Neutrophil (primary cell): Measurements from ENCODE around the gene SDHA.
"Not testable (repeated sequence)": the region's sequence is repeated elsewhere in the genome, so short reads cannot be mapped to it uniquely, and the experiment has no call there.

Experiments used
- H3K27ac ChIP-seq: fragments of 200-600 bp; sonication (generic); 2 replicates; pipeline ENCODE4 v1.5.1; 2016; ENCODE audit warnings: mild to moderate bottlenecking, moderate library complexity
- H3K27me3 ChIP-seq: fragments of 200-600 bp; sonication (generic); 2 replicates; pipeline ENCODE4 v1.6.0; 2016; ENCODE audit warnings: mild to moderate bottlenecking
- H3K36me3 ChIP-seq: fragments of 200-600 bp; sonication (generic); 2 replicates; pipeline ENCODE4 v1.5.1; 2017
- H3K4me1 ChIP-seq, 2 experiments: fragments of 200-600 bp in 1 of 2; sonication (generic) in 1 of 2; 1 replicate in 1 of 2; 2 replicates in 1 of 2; pipeline versions ENCODE4 v1.5.1 to v1.6.1; 2013 to 2016; ENCODE audit warnings: low read depth in 1 of 2, low read length in 1 of 2, mild to moderate bottlenecking in 1 of 2, moderate library complexity in 1 of 2; ENCODE audit not compliant: control insufficient read depth in 1 of 2, insufficient read depth in 1 of 2
- H3K4me3 ChIP-seq, 2 experiments: fragments of 200-600 bp in 1 of 2; sonication (generic) in 1 of 2; 1 replicate in 1 of 2; 2 replicates in 1 of 2; pipeline ENCODE4 v1.5.1; 2013 to 2016; ENCODE audit warnings: low read depth in 1 of 2, low read length in 1 of 2, mild to moderate bottlenecking in 1 of 2, moderate library complexity in 1 of 2
- H3K9me3 ChIP-seq: fragments of 200-600 bp; sonication (generic); 2 replicates; pipeline ENCODE4 v1.5.1; 2016
- CTCF ChIP-seq: fragments of 200-600 bp; sonication (generic); IDR thresholded peaks from 2 replicates; pipeline ENCODE4 v1.5.1; 2016; ENCODE audit warnings: antibody characterized with exemption

Gene SDHA

GRCh38 chr5:194102-194501 is 24.0 kb upstream of the SDHA start:
- Histone ChIP-seq H3K4me3 (no peak overlapping the region), H3K36me3 (no peaks in the 10 kb centered on the region), H3K9me3 (no peaks in the 10 kb centered on the region), H3K27ac (no peak overlapping the region), H3K27me3 (peaks cover 41% of the 10 kb centered on the region), H3K4me1 (no peaks in the 10 kb centered on the region)
- TF ChIP-seq CTCF: no peak

GRCh38 chr5:194603-195209 is 23.4 kb upstream of the SDHA start:
- Histone ChIP-seq H3K27ac (no peak overlapping the region), H3K4me3 (no peak overlapping the region), H3K36me3 (no peaks in the 10 kb centered on the region), H3K27me3 (peaks cover 37% of the 10 kb centered on the region), H3K9me3 (no peaks in the 10 kb centered on the region), H3K4me1 (no peaks in the 10 kb centered on the region)
- TF ChIP-seq CTCF: no peak

DNA sequence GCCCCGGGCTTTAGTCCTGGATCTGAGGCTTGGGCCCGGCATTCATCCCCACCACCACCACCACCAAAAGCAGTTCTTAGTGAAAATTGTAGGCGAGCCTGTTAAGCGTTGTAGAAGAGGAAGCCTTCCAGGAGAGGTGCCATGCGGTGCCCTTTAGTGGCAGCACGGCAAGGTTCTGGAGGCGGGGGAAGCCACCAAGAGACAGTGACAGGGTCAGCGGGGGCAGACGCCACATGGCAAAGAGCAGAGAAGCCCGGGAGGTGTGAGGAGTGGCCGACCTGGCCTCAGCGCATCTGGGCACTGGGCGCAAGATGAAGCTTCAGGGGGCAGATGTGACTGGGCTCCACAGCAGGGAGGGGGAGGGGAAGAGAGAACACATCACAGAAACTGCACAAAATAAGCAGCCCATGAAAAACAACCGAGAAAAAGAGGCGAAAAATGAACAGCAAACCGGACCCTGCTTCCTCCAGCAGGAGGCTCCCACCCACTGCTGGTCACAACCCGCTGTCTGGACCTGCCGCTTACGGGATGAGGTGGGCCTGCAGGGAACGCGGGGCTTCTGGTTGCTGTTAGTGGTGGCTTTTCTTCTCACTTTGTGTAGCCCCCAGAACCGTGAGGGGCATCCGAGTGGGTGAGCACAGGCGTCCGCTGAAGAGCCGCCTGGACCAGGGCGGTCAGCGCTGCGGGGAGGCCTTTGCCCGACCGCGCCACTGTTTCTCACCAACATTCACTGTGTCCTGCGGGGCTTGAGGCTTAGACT is 22.5 kb upstream of the SDHA start:
- TF ChIP-seq CTCF: no peak
- Histone ChIP-seq H3K36me3 (no peaks in the 10 kb centered on the region), H3K27me3 (peaks cover 28% of the 10 kb centered on the region), H3K9me3 (no peaks in the 10 kb centered on the region), H3K4me3 (no peak overlapping the region), H3K4me1 (no peaks in the 10 kb centered on the region), H3K27ac (no peak overlapping the region)

DNA sequence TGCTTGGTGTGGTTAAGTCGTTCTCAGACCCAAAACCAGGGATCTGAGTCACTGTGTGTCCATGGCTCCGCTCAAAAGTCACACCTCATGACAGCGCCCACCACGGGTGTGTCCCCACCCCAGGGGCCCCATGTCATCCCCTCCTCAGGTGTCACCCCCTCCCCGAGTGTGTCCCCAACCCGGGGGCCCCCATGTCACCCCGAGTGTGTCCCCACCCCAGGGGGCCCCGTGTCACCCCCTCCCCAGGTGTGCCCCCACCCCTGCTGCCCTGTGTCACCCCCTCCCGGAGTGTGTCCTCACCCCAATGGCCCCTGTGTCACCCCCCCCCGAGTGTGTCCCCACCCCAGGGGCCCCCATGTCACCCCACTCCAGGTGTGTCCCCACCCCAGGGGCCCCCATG is 21.8 kb upstream of the SDHA start:
- Histone ChIP-seq H3K4me3 (no peak overlapping the region), H3K4me1 (no peaks in the 10 kb centered on the region), H3K9me3 (no peaks in the 10 kb centered on the region), H3K27me3 (peaks cover 20% of the 10 kb centered on the region), H3K36me3 (no peaks in the 10 kb centered on the region), H3K27ac (no peak overlapping the region)
- no peak for TF ChIP-seq CTCF

GRCh38 chr5:197031-197430 is 21.1 kb upstream of the SDHA start:
- H3K27ac ChIP-seq, H3K4me3 ChIP-seq: not testable (repeated sequence)
- peaks cover 13% of the 10 kb centered on the region for H3K27me3 ChIP-seq

GRCh38 chr5:197892-198489 is 20.1 kb upstream of the SDHA start:
- H3K9me3 ChIP-seq: no peaks in the 10 kb centered on the region
- TF ChIP-seq CTCF: no peak
- H3K4me3 ChIP-seq: no peak overlapping the region
- no peak overlapping the region for H3K27ac ChIP-seq
- H3K27me3 ChIP-seq: peaks cover 4% of the 10 kb centered on the region
- no peaks in the 10 kb centered on the region for H3K36me3 ChIP-seq
- H3K4me1 ChIP-seq: no peaks in the 10 kb centered on the region

More at GRCh38 chr5:197031-197430, 21.1 kb upstream of the SDHA start:
- H3K36me3 ChIP-seq, H3K4me1 ChIP-seq, H3K9me3 ChIP-seq: not testable (repeated sequence)
